Central memory CD4-positive, alpha-beta T cell (primary cell): ENCODE data around the gene SNRNP40.

Experiments
- DNase-seq: peaks from one replicate; pipeline ENCODE4 v3.0.0; 2022

The SNRNP40 gene

GRCh38 chr1:31228986-31229385 is 67.6 kb downstream of the SNRNP40 start:
- DNase-seq: no peak

- no peak for DNase-seq
Measured at GRCh38 chr1:31227891-31228568, 68.6 kb downstream of the SNRNP40 start.

- DNase-seq: no peak
Measured at GRCh38 chr1:31224068-31224467, 72.5 kb downstream of the SNRNP40 start.

GRCh38 chr1:31222176-31222575 is 74.4 kb downstream of the SNRNP40 start:
- no peak for DNase-seq

GRCh38 chr1:31221072-31221471 is 75.5 kb downstream of the SNRNP40 start:
- no peak for DNase-seq

- no peak for DNase-seq
Measured at GRCh38 chr1:31219489-31219888, 77.1 kb downstream of the SNRNP40 start.

GRCh38 chr1:31218705-31219104 is 77.9 kb downstream of the SNRNP40 start:
- no peak for DNase-seq

GRCh38 chr1:31216016-31216415 is 80.6 kb downstream of the SNRNP40 start:
- no peak for DNase-seq

GRCh38 chr1:31215065-31215570 is 81.5 kb downstream of the SNRNP40 start:
- DNase-seq: no peak

GRCh38 chr1:31214316-31215064 is 82.1 kb downstream of the SNRNP40 start:
- DNase-seq: no peak
